HEK293T (cell line): ENCODE results near the gene ATG13.

Source experiments
- CTCF ChIA-PET: fragments of 350-600 bp; formaldehyde crosslinking; extraction: SDS; loops from one replicate; lab custom pipeline; 2021; ENCODE audit warnings: antibody characterized with exemption, inconsistent platforms; lab: Yijun Ruan, JAX
- POLR2A ChIA-PET: fragments of 350-600 bp; formaldehyde crosslinking; extraction: SDS; loops from one replicate; lab custom pipeline; 2020; ENCODE audit warnings: antibody characterized with exemption, inconsistent platforms; lab: Yijun Ruan, JAX
- DNase-seq: peaks from one replicate; pipeline ENCODE4 v3.0.0; 2012; ENCODE audit warnings: mixed read lengths; ENCODE audit errors: extremely low spot score
- ARNT ChIP-seq: fragments of 450-650 bp; IDR thresholded peaks from 2 replicates; pipeline ENCODE4 v1.6.1; 2017; ENCODE audit warnings: mild to moderate bottlenecking
- BHLHE40 ChIP-seq: fragments of 450-650 bp; IDR thresholded peaks from 2 replicates; pipeline ENCODE4 v1.6.1; 2016; ENCODE audit warnings: mild to moderate bottlenecking, moderate library complexity, borderline replicate concordance
- CTBP1 ChIP-seq: fragments of 450-650 bp; IDR thresholded peaks from 2 replicates; pipeline ENCODE4 v1.6.1; 2016; ENCODE audit warnings: borderline replicate concordance
- ELF4 ChIP-seq: fragments of 450-650 bp; IDR thresholded peaks from 2 replicates; pipeline ENCODE4 v1.6.1; 2017; ENCODE audit warnings: antibody characterized with exemption
- FOXA1 ChIP-seq: fragments of 450-650 bp; IDR thresholded peaks from 2 replicates; pipeline ENCODE4 v1.6.1; 2016; ENCODE audit warnings: mild to moderate bottlenecking
- FOXK2 ChIP-seq: fragments of 450-650 bp; IDR thresholded peaks from 2 replicates; pipeline ENCODE4 v1.6.1; 2016; ENCODE audit warnings: mild to moderate bottlenecking
- FOXM1 ChIP-seq: fragments of 450-650 bp; IDR thresholded peaks from 2 replicates; pipeline ENCODE4 v1.6.1; 2017; ENCODE audit warnings: mild to moderate bottlenecking, borderline replicate concordance
- HDGF ChIP-seq: fragments of 450-650 bp; IDR thresholded peaks from 2 replicates; pipeline ENCODE4 v1.6.1; 2017; ENCODE audit warnings: antibody characterized with exemption, borderline replicate concordance
- L3MBTL2 ChIP-seq: fragments of 450-650 bp; conservative IDR thresholded peaks from 2 replicates; pipeline ENCODE4 v1.6.1; 2016; ENCODE audit warnings: mild to moderate bottlenecking
- LEF1 ChIP-seq: fragments of 450-650 bp; IDR thresholded peaks from 2 replicates; pipeline ENCODE4 v1.6.1; 2017; ENCODE audit warnings: mild to moderate bottlenecking, borderline replicate concordance
- NFRKB ChIP-seq: fragments of 450-650 bp; IDR thresholded peaks from 2 replicates; pipeline ENCODE4 v1.6.1; 2016; ENCODE audit warnings: mild to moderate bottlenecking, moderate library complexity
- SP1 ChIP-seq: fragments of 450-650 bp; IDR thresholded peaks from 2 replicates; pipeline ENCODE4 v1.6.1; 2017
- SUZ12 ChIP-seq: fragments of 450-650 bp; IDR thresholded peaks from 2 replicates; pipeline ENCODE4 v1.6.1; 2016; ENCODE audit warnings: mild to moderate bottlenecking
- TARDBP ChIP-seq: fragments of 450-650 bp; IDR thresholded peaks from 2 replicates; pipeline ENCODE4 v1.6.1; 2016
- ZNF384 ChIP-seq: fragments of 450-650 bp; IDR thresholded peaks from 2 replicates; pipeline ENCODE4 v1.6.1; 2016
- TF ChIP-seq, protein P1 (sequence below): fragments of 450-650 bp; IDR thresholded peaks from 2 replicates; pipeline ENCODE4 v1.6.1; 2016

The ATG13 gene

DNA sequence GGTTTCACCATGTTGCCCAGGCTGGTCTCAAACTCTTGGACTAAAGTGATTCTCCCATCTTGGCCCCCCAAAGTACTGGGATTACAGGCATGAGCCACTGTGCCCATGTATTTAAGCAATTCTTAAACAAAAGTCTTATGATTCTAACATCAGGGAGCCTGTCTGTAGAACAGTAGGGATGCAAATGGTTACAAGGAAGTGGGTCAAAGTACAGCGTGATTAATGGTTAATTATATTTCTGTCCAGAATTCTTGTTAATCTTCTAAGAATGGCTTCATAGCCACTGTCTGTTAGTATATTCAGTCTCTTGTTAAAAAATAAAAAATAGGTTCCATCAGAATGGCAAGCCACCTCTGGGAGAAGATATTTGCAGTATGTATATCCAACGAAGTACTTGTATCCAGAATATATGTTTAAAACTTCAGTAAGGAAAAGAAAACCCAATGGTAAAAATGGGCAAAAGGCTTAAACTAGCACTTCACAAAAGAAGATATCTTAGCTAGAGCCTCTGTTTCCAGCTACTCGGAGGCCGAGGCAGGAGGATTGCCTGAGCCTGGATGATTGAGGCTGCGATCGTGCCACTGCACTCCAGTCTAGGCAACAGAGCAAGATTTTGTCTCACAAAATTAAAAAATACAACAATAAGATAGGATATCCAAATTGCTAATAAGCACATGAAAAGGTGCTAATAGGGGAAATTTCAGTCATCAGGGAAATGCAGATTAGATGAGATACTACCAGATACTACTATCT, 22.9 kb downstream of the ATG13 start:
- ChIA-PET POLR2A (no interaction called here), CTCF (interaction anchor here (0.6 kb wide), 1 partner anchor 111 kb away, joined by 4 read pairs; no protein-coding TSS in a partner anchor)
- no peak for DNase-seq
- TF ChIP-seq BHLHE40 (no peak), ZNF384 (no peak), L3MBTL2 (no peak), TARDBP (no peak), ELF4 (no peak), FOXM1 (no peak), CTBP1 (no peak), NFRKB (no peak), SP1 (no peak), LEF1 (no peak), SUZ12 (no peak), FOXA1 (no peak), ARNT (no peak), FOXK2 (no peak), HDGF (no peak)
- TF ChIP-seq, protein P1, sequence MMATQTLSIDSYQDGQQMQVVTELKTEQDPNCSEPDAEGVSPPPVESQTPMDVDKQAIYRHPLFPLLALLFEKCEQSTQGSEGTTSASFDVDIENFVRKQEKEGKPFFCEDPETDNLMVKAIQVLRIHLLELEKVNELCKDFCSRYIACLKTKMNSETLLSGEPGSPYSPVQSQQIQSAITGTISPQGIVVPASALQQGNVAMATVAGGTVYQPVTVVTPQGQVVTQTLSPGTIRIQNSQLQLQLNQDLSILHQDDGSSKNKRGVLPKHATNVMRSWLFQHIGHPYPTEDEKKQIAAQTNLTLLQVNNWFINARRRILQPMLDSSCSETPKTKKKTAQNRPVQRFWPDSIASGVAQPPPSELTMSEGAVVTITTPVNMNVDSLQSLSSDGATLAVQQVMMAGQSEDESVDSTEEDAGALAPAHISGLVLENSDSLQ = no peak

DNA sequence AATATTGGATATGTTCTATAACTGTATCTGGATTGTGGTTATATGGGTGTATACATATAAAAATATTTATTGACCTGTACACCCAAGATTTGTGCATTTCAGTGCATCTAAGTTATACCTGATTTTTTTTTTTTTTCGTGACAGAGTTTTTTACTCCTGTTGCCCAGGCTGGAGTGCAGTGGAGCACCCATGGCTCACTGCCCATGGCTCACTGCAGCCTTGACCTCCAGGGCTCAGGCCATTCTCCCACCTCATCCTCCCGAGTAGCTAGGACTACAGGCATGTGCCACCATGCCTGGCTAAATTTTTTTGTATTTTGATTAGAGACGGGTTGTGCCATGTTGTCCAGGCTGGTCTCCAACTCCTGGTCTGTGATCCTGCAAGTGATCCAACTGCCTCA, 24.3 kb downstream of the ATG13 start:
- TF ChIP-seq L3MBTL2 = no peak
- TF ChIP-seq BHLHE40 = no peak
- no peak for TF ChIP-seq TARDBP
- no peak for TF ChIP-seq ELF4
- no peak for TF ChIP-seq NFRKB
- TF ChIP-seq FOXM1 = no peak
- TF ChIP-seq CTBP1 = no peak
- TF ChIP-seq LEF1 = no peak
- no peak for TF ChIP-seq FOXA1
- no peak for TF ChIP-seq ZNF384
- no peak for TF ChIP-seq HDGF
- no peak for TF ChIP-seq SUZ12
- TF ChIP-seq FOXK2 = no peak
- TF ChIP-seq, protein P1 = no peak
- TF ChIP-seq ARNT = no peak
- no peak for TF ChIP-seq SP1
- POLR2A ChIA-PET = no interaction called here
- CTCF ChIA-PET = no interaction called here
- no peak for DNase-seq

DNA sequence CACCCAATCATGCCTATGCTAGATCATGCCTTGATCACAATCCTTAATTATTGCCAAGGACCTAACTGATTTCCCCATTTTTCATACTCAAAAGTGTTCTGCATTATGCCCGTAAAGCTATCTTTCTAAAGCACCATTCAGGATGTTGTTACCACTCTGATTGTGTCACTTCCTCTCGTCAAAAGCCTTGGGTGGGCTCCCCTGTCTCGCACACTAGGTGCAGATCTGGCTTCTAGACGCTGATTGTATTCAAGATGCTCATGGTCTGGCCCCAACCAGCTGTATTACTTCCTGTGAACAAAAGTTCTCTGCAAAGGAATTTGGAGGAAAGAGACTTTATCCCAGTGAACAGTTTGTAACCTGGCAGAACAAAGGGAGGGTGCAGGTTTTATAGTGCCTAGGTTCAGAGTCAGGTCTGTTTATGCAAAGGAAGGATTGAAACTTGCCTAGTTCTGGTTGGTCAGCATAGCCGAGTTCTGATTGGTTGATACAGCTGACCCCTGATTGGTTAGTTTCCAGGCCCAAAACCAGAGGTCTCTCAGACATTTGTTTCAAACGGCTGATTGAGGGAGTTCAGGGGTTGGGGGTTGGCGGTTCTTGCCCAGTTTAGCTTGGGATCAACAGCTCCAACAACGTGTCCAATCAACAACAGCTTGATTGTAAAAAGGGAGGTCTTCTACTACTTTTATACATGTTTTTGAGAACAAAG, 25.4 kb downstream of the ATG13 start:
- no peak for DNase-seq
- no peak for TF ChIP-seq SUZ12
- TF ChIP-seq LEF1 = no peak
- TF ChIP-seq, protein P1 = no peak
- no peak for TF ChIP-seq ELF4
- no peak for TF ChIP-seq CTBP1
- TF ChIP-seq FOXM1 = no peak
- TF ChIP-seq BHLHE40 = no peak
- TF ChIP-seq TARDBP = no peak
- no peak for TF ChIP-seq FOXK2
- no peak for TF ChIP-seq ARNT
- no peak for TF ChIP-seq L3MBTL2
- TF ChIP-seq NFRKB = no peak
- no peak for TF ChIP-seq SP1
- no peak for TF ChIP-seq ZNF384
- no peak for TF ChIP-seq FOXA1
- TF ChIP-seq HDGF = no peak
- CTCF ChIA-PET = no interaction called here
- POLR2A ChIA-PET = no interaction called here

DNA sequence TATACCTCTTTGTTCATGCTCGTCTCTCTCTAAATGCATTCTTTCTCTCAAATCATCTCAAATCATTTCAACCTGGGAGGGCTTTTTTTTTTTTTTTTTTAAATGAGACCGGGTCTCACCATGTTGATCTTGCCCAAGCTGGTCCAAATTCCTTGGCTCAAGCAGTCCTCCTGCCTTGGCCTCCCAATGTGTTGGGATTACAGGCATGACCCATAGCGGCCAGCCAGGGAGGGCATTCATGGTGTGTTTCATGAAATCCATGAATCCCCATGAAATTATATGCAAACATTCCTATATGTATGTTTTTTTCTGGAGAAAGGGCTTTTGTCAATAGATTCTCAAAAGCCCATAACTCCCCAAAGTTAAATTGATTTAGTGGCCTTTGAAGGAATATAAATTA, 26.2 kb downstream of the ATG13 start:
- no peak for DNase-seq
- CTCF ChIA-PET = no interaction called here
- TF ChIP-seq L3MBTL2 = no peak
- TF ChIP-seq BHLHE40 = no peak
- no peak for TF ChIP-seq ZNF384
- no peak for TF ChIP-seq TARDBP
- no peak for TF ChIP-seq FOXM1
- TF ChIP-seq ELF4 = no peak
- POLR2A ChIA-PET = no interaction called here

DNA sequence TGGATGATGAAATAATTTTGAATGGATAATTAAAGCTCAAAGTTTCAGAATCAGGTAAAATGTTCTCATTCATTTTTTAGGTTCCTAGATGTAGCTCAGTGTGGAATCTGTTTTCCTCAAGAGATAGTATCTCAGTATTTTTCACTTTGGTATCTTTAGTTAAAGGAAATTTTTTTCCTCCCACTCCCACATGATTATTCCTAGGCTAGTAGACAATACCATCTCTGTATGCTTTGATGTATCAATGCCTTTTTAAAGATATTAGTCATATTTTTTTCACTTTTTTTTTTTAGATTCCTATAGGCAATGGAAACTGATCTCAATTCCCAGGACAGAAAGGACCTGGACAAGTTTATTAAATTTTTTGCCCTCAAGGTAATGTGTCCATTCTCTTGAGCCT, 26.6 kb downstream of the ATG13 start:
- POLR2A ChIA-PET = no interaction called here
- TF ChIP-seq ZNF384 (no peak), HDGF (no peak), FOXK2 (no peak), NFRKB (no peak), LEF1 (no peak), BHLHE40 (no peak), ARNT (no peak), L3MBTL2 (no peak)
- TF ChIP-seq, protein P1 = no peak
- CTCF ChIA-PET = no interaction called here
- no peak for DNase-seq
